HG03139 (cell line): ENCODE data around the gene BUD13.
"Not testable (repeated sequence)": the region's sequence is repeated elsewhere in the genome, so short reads cannot be mapped to it uniquely, and the experiment has no call there.

Experiments
- ATAC-seq: cut with Tn5 transposase; IDR thresholded peaks from one replicate; pipeline ENCODE4 v1.9.1; 2021; ENCODE audit not compliant: unreplicated experiment

Gene BUD13

GRCh38 chr11:116762132-116762531, 10.7 kb downstream of the BUD13 start:
- ATAC-seq, result no peak

DNA sequence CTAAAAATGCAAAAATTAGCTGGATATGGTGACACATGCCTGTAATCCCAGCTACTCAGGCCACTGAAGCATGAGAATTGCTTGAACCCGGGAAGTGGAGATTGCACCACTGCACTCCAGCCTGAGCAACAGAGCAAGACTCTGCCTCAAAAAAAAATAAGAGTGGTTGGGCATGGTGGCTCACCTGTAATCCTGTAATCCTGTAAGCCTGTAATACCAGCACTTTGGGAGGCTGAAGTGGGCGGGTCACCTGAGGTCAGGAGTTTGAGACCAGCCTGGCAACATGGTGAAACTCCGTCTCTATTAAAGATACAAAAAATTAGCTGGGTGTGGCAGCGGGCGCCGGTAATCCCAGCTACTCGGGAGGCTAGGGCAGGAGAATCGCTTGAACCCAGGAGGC, 16.7 kb downstream of the BUD13 start:
- not testable (repeated sequence) for ATAC-seq

GRCh38 chr11:116750070-116750718, 22.6 kb downstream of the BUD13 start:
- no peak for ATAC-seq

DNA sequence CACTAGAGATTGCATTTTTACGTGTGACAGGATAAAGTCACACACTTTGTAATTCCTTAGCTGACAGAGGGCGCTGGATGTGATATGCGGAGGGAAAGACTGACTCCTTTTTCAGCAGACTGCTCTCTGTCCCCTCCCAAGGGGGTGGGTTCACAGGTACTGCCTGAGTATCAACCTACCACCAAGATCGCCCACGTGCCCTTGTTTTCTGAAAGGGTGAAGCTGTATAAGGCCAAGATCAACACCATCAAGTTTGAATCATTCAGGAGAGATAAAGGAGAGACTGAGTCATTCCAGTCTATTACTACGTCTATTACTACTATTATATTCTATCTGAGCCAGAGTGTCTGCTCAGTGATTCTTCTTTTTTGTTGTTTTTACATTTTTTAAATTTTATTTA, 30.7 kb downstream of the BUD13 start:
- ATAC-seq, result no peak

- no peak for ATAC-seq
These were observed 32.0 kb downstream of the BUD13 start for GRCh38 chr11:116740741-116741140.

DNA sequence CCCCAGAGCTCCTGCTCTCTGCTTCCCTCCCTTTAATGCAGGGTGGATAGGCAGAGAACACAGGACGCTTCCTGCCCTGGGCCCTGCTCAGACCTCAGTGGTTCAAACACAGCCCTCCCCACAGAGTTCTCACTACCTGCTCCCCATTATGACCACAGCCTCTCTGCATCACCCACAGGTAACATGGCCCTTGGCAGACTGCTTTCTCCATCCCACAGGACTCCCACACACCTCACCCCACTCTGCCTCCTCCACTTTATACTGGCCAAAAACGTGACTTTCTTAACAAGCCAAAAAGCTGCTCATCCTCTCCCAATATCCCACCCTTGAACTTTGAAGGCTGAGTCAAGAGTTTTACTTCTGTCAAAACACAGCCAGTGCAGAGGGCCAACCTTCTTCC, 33.8 kb downstream of the BUD13 start:
- ATAC-seq, result no peak

GRCh38 chr11:116736763-116737162, 36.0 kb downstream of the BUD13 start:
- no peak for ATAC-seq

DNA sequence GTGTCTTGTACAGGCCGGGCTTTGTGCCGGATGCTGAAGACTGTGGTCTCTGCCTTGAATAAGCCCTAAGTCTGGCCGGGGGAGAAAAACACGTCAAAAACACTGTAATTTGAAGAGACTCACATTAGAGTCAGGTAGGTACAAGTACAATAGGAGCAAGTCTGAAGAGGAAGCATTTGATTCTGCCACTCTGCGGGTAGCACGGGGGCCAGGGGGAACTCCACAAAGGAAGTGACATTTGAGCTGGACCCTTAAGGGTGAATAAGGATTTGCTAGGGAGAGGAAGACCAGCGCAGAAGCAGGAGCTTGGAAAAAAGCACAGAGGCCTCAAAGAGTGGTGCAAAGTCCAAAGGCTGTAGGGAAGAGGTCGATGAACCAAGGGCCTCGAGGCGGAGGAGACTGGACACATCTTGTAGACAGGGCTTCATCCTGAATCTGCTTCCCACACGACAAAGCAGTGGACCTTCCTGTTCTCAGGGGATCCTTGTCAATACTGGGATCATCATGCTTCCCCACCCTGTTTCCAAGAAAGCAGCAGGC, 38.7 kb downstream of the BUD13 start:
- ATAC-seq, result no peak

- ATAC-seq, result no peak
These were observed 39.6 kb downstream of the BUD13 start for GRCh38 chr11:116733043-116733755.

DNA sequence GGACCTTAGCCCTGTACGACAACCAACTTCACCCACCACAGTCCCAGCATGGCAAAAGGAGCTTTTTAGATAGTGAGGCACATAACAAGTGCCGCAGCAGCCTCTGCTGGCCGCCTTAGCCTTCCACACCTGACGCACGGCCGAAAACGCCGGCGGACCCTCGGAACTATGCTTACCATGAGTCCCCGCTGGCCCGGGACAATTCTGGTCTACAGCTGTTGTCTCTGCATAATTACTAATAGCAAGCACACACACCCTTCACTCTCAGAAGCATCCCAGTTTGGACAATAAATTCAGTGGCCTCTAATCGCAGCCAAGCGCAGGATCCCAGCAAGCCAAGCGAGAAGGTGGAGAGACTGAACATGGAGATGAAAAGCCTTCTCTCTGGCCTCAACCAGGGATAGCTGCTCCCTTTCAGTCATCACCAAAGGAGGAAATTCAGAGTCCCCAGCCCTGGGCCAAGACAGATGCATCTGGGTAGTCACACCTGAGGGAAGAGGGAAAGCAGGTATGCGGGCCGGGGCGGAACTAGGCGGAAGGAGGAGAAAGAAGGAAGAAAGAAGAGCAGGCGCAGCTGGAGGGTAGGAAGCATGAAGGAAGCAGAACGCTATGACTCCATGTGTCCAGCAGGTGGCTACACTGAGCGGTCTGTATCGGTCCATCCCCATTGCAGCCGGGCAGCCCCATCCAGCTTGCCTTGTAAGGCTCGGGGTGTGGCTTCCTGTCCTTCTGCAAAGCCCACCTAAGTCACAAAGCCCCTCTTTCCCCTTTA, 40.3 kb downstream of the BUD13 start:
- peak; percentile 77 for ATAC-seq

DNA sequence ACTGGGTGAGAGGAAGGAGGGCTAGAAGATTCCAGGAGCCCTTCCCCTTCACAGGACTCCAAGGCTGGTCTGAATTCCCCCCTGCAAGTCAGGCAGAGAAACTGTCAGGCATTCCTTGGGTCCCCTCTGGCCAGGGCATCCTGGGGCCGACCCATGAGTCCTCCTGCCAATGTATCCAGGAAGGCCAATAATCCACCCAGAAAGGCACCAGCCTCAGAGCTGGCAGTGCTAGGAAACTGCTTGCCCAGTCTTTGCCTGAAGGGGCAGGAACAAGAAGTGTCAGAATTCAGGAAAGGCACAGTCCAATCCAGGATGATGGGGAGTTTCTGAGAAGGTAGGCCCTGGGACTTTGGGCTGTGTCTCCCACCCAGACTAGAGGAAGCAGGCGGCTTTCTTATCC, 41.0 kb downstream of the BUD13 start:
- no peak for ATAC-seq

GRCh38 chr11:116731097-116731761, 41.6 kb downstream of the BUD13 start:
- ATAC-seq, result no peak

DNA sequence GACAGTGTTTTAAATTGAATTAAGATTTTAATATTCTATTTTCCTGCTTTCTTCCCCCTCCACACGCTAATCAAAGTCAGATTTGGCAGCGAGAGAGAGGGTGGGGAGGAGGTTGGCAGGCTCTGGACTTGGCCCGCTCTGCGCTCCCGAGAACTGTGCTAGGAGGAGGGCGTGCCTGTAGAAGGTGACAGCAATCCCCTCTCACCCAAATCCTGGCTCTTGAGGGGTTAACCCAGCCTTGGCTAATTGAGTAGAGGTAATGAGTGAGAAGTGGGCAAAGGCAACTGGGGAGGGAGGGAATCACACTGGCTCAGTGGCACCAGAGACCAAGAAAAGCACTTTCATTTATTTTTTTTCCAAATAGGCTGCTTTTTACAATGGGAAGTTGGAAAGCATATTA, 42.2 kb downstream of the BUD13 start:
- no peak for ATAC-seq

DNA sequence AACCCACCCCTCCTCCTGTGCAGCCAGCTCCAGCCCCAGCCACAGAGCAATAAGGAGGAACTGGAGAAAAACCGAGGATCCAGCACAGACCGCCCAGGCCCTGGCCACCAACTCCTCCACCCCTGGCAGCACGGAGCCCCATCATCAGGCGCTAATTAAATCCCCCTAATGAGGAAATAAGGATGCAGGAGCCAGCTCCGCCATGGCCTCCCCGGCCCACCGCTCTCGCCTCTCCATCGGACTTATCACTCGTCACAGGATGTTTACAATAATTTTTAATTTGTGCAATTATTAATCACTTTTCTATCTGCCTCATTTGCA, 42.6 kb downstream of the BUD13 start:
- ATAC-seq, result no peak

GRCh38 chr11:116729501-116730240, 43.1 kb downstream of the BUD13 start:
- no peak for ATAC-seq

- no peak for ATAC-seq
These were observed 44.8 kb downstream of the BUD13 start for GRCh38 chr11:116727990-116728389.

GRCh38 chr11:116725434-116726221, 47.2 kb downstream of the BUD13 start:
- no peak for ATAC-seq

- no peak for ATAC-seq
These were observed 48.0 kb downstream of the BUD13 start for GRCh38 chr11:116724813-116725212.

DNA sequence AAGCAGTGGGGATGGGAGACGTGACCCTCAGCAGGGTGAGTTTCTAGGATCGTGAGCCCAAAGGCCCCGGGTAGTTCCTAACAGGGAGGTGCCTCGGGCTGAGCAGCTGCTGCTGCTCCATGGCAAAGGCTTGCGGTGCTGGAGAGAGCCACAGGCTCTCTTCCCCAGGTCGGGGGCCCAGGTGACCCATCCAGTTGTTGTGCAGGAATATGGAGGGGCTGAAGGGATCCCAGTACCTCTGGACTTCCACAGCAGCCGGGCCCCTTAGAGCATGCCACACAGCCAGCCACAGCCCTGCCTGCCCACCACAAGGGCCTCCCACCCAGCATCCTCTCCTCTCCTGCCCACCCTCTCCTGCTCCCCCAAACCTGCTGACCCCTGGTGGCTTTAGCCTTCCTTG, 49.3 kb downstream of the BUD13 start:
- ATAC-seq, result no peak

DNA sequence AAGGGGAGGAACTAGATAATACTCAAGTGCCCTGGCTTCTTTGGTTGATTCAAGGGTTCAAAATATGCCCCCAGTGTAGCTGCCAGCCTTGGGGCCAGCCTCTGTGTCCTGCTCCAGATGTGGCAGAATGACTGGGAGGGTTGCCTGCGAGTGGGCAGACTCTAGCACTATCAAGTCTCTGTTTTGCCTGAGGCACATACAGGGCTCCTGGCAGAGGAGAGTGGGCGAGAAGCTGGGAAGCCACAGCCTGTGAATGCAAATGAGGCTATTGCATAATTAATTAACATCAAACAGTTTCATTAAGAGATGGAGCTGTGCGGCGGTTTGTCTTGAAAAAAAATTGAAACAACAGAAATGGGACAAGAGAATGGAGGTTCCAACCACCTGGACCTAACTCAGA, 50.8 kb downstream of the BUD13 start:
- no peak for ATAC-seq
